Measurements from ENCODE around the gene SLC35G4.

DNA sequence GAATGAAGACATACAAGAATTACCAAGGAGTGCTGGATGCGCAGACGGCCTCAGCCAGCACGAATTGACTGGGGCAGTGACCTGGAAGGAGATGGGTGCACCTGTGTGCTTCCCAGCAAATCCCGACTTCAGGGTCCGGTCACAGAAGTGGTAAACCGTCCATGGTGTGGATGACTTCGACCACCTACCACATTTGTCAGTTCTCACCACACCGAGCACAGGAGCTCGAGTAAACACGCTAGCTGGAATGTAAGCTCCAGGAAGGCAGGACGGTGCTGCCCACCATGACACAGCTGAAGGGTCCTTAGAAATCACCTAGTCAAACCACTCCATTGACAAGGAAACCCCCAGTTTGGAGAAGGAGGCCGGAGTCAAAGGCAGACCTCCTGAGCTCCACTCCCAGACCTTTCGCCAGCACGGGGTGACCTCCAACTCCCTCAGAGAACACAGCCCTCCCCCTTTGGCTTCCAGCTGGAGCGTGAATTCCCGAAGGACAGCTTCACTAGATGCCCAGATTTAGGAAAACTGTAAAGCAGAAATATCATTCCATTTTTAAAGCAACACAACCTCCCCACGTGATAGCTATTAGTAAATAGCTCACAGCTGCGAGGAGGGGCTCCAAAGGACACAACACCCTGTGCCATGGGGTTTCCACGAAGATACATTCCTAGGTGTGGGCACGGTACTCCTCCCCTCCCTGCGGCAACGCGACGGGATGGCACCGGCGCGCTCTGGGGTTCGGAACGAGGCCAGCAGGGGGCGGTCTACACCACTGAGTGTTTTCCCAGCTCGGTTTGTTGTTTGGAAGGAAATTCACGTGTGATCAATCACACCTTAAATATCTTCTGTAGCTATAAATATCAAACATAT lies 45.6 kb downstream of the SLC35G4 start:
- TF ChIP-seq, protein P1, sequence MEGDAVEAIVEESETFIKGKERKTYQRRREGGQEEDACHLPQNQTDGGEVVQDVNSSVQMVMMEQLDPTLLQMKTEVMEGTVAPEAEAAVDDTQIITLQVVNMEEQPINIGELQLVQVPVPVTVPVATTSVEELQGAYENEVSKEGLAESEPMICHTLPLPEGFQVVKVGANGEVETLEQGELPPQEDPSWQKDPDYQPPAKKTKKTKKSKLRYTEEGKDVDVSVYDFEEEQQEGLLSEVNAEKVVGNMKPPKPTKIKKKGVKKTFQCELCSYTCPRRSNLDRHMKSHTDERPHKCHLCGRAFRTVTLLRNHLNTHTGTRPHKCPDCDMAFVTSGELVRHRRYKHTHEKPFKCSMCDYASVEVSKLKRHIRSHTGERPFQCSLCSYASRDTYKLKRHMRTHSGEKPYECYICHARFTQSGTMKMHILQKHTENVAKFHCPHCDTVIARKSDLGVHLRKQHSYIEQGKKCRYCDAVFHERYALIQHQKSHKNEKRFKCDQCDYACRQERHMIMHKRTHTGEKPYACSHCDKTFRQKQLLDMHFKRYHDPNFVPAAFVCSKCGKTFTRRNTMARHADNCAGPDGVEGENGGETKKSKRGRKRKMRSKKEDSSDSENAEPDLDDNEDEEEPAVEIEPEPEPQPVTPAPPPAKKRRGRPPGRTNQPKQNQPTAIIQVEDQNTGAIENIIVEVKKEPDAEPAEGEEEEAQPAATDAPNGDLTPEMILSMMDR (IDR thresholded peaks at IDR 0.05): peak; percentile 69 to 77 (median 75)
- no peak for TF ChIP-seq POLR2A (IDR thresholded peaks at IDR 0.05)

Measured in thyroid gland (tissue), 4 donors.